ENCODE data around the gene C1orf226.
"Not testable (repeated sequence)": the region's sequence is repeated elsewhere in the genome, so short reads cannot be mapped to it uniquely, and the experiment has no call there.

Gene C1orf226, protein sequence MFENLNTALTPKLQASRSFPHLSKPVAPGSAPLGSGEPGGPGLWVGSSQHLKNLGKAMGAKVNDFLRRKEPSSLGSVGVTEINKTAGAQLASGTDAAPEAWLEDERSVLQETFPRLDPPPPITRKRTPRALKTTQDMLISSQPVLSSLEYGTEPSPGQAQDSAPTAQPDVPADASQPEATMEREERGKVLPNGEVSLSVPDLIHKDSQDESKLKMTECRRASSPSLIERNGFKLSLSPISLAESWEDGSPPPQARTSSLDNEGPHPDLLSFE

DNA sequence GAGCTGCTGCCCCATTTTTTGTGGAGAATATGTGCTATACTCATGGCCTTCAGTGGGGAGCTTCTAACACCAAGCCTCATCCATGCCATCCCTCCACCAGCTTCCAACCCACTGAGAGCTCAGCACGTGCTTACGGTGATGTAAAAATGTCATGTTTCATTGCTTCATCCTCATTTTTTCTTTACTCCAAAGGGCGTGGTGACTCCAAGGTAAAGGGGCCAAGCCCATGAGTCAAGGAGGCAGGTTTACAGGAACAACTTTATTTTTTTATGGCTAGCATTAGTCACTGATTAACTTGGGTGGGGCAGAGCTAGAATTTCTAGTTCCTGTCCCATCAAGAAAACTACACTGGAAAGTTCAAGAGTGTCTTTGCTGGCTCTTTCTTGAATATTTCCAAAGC, at the start of gene C1orf226:
TSS of gene C1orf226 (plus strand) at position 346 of the 400 bp plus-strand sequence. CDS start 174 bp downstream, outside the sequence.
- H3K27me3 Mint-ChIP-seq: no peaks in the 10 kb centered on the region
- ATAC-seq (no peak), DNase-seq (no peak)
- no peaks in the 10 kb centered on the region for H3K4me1 Mint-ChIP-seq
- no peaks in the 10 kb centered on the region for H3K9me3 Mint-ChIP-seq
- H3K27ac Mint-ChIP-seq: no peak within 1 kb of the TSS
- H3K4me3 Mint-ChIP-seq: no peak within 1 kb of the TSS

DNA sequence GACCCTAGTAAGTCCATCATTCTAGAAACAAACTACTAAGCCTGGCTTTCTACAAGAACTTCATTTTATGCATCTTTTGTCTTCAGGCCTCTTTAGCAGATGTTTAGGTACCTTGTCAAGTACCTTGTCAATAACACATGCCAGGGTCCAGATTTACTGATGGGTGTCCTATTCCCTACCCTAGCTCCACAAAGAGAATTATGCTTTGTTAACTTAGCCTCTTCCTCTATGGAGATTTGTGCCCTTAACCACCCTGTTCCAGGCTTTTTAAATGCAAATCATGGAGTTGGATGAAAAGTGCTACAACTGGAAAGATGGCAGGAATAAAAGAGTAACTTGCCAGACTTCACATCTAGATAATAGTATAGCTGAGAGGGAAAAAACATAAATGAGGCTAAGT, 47.5 kb upstream of the C1orf226 start:
- peaks cover 10% of the 10 kb centered on the region for H3K27me3 Mint-ChIP-seq
- no peak overlapping the region for H3K27ac Mint-ChIP-seq
- H3K4me1 Mint-ChIP-seq: no peaks in the 10 kb centered on the region
- no peak overlapping the region for H3K4me3 Mint-ChIP-seq
- DNase-seq: no peak
- no peaks in the 10 kb centered on the region for H3K9me3 Mint-ChIP-seq
- ATAC-seq: no peak

DNA sequence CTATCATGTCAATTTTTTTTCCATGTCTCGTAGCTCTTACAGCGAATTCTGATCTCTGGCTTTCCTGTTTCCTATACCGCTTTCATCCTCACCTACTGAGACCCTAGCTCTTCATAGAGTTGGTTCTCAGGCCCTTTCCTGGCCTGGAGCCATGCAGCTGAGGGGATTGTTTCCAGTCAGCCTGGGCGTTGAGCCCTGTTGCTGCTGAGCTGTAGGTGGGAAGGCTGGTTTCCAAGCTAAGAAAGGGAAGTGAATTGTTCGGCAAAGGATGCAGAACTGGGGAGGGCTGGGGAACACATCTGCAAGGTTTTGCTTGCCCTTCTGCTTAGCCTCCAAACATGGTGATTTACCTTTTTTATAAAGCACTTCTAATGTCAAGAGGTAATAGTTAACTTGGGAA, 46.4 kb upstream of the C1orf226 start:
- ATAC-seq (no peak), DNase-seq (no peak)
- Mint-ChIP-seq H3K27me3 (peaks cover 10% of the 10 kb centered on the region), H3K4me1 (no peaks in the 10 kb centered on the region), H3K4me3 (no peak overlapping the region), H3K9me3 (no peaks in the 10 kb centered on the region), H3K27ac (no peak overlapping the region)

DNA sequence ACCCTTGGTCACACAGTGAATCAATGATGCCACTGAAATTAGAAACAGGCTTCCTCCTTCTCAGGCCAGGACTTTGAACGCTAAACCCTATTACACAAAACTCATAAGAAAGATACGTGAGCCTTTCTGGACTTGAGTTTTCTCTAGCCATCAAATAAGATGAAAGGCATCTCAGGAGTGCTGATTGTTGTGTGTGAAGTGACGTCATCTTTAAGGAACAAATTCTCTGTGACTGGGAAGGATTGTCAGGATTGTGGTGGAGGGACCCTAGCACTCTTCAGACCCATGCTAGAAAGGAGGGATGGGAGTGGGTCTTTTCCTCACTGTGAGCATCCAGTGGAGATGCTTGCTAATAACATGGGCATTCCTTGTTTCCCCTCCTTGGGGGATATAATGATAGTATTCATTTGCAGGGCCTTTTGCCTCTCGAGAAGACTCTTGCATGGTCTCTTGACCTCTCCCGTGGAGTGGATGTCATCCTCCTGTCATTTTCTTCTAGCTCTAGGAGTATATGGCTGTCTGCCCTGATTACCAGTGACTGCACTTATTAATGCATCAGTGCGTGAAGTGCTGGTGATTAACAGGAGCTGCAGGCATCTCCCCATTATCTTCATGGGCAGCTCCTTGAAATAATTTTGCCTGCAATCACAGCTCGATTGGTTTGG, 44.8 kb upstream of the C1orf226 start:
- no peak overlapping the region for H3K27ac Mint-ChIP-seq
- DNase-seq (no peak), ATAC-seq (no peak)
- H3K27me3 Mint-ChIP-seq: peaks cover 10% of the 10 kb centered on the region
- H3K4me3 Mint-ChIP-seq: no peak overlapping the region
- H3K9me3 Mint-ChIP-seq: no peaks in the 10 kb centered on the region
- H3K4me1 Mint-ChIP-seq: no peaks in the 10 kb centered on the region

DNA sequence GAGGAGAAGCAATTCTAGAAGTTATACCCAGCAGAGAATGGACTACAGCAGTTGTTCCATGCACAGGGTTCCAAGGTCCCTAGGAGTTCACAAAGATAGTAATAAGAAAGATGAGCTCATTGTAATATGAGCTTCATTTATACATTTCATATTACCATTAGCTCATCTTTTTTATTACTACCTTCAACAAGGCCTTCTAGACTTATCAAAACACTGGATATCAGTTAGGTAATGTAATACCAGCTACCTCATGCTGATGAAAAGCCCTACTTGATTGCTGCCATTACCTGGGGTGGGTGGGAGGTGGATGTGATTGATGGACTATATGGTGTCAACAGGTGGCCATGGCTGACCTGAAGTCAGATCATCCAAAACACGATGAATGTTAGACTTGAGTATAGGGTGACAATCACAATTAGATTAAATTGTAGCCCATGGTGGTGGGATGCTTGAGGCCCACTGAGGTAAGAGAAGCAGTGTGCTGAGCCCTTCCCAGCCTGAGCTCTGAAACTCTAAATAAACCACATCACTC, 39.0 kb upstream of the C1orf226 start:
- H3K4me3 Mint-ChIP-seq: no peak overlapping the region

DNA sequence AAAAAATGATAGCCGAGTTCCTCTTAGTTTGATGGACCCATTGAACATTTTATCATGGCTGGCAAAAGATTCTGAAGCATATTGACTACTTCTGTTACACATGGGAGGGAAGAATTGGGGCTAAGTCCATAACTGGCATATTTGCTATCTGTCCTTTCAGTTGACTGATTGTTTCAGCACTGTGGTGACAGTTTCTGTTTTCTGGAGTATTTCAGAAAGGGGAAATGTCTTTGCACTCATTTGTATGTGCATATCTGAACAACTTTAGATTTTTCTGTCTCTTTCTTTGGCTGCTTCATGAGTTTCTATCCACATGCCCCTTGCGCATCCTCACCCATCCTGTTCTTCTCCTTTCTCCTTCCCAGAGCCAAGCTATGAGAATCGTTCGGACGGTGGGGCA, 38.1 kb upstream of the C1orf226 start:
- no peak for ATAC-seq
- Mint-ChIP-seq H3K27ac (no peak overlapping the region), H3K27me3 (no peaks in the 10 kb centered on the region), H3K4me1 (no peaks in the 10 kb centered on the region), H3K4me3 (no peak overlapping the region), H3K9me3 (no peaks in the 10 kb centered on the region)
- no peak for DNase-seq

More for the DNA sequence above, 39.0 kb upstream of the C1orf226 start:
- Mint-ChIP-seq H3K27ac (no peak overlapping the region), H3K27me3 (peaks cover 3% of the 10 kb centered on the region), H3K9me3 (no peaks in the 10 kb centered on the region), H3K4me1 (no peaks in the 10 kb centered on the region)
- DNase-seq (no peak), ATAC-seq (no peak)

DNA sequence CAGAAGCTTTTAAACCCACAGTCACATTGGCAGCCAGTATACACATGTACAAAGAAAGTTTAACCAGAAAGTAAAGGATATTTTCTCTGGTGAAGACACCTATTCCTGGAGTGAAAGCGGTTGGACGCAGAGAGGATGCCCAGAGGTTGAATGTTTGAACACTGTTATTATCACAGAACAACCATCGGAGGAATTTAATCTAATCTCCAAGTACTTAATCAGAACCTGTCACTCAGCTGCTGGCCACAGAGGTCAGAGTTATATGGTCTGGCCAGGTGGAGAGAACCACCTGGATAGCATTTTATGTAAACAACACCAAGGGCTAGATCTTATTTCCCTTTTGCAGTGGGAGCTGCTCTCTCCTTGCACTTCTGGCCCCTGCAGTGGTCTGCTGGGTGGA, 34.2 kb upstream of the C1orf226 start:
- Mint-ChIP-seq H3K4me3 (no peak overlapping the region), H3K27me3 (no peaks in the 10 kb centered on the region), H3K4me1 (no peaks in the 10 kb centered on the region), H3K9me3 (no peaks in the 10 kb centered on the region), H3K27ac (no peak overlapping the region)
- no peak for ATAC-seq
- DNase-seq: no peak

DNA sequence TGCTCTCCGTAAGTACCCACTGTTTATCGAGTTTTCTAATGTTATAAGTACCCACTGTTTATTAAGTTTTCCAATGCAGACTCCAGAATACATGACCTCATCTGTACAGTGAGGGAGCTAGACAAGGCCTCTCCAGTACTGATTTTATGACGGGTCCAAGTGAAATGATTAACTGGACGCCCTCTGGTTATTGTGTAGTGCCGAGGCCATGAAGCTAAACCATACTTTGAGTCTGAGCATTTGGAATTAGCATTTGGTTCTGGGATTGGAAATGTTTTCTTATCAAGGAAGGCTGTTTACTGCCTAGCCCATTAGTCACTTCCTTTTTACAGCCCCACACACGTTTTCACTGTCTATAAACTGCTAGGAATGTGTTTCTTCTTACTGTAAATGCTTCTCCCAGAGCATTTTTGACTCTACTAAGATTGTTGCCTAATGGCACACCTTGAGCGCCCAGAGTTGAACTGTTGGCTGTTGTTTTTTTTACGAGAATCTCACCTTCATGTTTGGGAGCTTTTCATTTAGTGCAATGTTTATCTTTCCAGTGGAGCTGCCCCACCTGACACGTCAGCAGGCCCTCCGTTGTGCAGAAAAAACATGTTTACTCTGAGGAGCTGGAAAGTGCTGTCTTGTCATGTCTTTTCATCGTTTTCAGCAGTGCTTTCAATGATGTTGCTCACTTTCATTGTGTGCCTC, 31.7 kb upstream of the C1orf226 start:
- Mint-ChIP-seq H3K27ac (no peak overlapping the region), H3K9me3 (no peaks in the 10 kb centered on the region), H3K27me3 (no peaks in the 10 kb centered on the region), H3K4me1 (no peaks in the 10 kb centered on the region), H3K4me3 (no peak overlapping the region)
- ATAC-seq (no peak), DNase-seq (no peak)

DNA sequence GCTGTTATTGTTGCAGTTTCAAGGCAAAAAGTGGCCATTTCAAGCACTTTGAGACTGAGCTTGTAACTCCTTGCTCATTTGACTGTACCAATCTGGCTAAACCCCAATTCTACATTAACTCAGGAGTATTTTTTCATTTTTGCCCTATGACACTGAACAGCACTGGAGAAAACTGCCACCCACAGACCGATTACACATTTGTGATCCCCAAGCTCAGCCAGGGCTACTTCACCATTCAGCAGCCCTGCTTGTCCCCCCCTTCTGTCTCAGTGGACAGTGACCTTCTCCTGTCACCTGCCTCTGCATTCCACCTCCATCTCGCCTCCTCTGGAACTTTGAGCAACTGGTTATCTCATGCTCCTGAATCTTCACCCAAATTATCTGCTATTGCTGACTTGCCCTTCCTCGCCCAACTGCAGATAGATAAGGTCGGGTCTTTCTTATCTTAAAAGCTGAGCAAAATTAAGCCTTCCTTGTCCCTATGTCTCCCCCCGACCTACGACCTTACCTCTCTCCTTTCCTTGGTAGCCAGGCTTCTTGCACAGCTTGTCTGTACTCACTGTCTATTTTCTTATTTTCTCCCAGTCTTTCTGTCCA, 30.2 kb upstream of the C1orf226 start:
- no peaks in the 10 kb centered on the region for H3K4me1 Mint-ChIP-seq
- ATAC-seq (no peak), DNase-seq (no peak)
- H3K4me3 Mint-ChIP-seq: no peak overlapping the region
- H3K27ac Mint-ChIP-seq: no peak overlapping the region
- no peaks in the 10 kb centered on the region for H3K27me3 Mint-ChIP-seq
- H3K9me3 Mint-ChIP-seq: no peaks in the 10 kb centered on the region

DNA sequence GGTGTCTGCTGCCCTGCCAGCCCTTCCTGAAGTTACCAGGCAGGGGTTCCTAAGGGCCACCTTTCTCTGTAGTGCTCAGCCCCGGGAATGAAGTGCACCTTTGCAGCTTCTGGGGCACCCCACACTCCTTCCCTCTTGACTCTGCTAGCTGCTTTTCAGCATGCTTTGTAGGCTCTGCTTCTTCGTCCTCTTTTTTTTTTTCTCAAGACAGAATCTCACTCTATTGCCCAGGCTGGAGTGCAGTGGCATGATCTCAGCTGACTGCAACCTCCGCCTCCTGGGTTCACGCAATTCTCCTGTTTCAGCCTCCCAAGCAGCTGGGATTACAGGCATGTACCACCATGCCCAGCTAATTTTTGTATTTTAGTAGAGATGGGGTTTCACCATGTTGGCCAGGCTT, 29.7 kb upstream of the C1orf226 start:
- ATAC-seq, H3K27me3 Mint-ChIP-seq, H3K27ac Mint-ChIP-seq, DNase-seq, H3K9me3 Mint-ChIP-seq, H3K4me1 Mint-ChIP-seq, H3K4me3 Mint-ChIP-seq: not testable (repeated sequence)

DNA sequence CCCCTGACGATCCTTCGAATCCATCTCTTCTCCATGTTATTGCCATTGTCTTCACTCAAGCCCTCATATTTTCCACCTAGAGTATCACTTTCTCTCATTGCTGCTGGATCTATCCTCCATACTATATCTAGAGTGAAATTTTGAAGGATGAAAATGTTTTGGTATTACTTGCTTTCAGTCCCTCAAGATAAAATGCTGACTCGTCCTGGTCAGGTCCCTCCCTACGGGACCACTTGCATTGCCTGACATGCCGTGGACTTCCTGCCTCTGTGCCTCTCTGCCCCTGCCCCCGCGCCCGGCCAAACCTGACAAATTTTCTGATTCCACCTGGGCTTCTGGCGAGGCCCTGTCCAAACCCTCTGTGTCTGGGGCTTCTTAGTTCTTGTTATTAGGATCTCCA, 28.4 kb upstream of the C1orf226 start:
- DNase-seq (no peak), ATAC-seq (no peak)
- Mint-ChIP-seq H3K27ac (no peak overlapping the region), H3K27me3 (peaks cover 15% of the 10 kb centered on the region), H3K4me3 (no peak overlapping the region), H3K4me1 (no peaks in the 10 kb centered on the region), H3K9me3 (no peaks in the 10 kb centered on the region)

DNA sequence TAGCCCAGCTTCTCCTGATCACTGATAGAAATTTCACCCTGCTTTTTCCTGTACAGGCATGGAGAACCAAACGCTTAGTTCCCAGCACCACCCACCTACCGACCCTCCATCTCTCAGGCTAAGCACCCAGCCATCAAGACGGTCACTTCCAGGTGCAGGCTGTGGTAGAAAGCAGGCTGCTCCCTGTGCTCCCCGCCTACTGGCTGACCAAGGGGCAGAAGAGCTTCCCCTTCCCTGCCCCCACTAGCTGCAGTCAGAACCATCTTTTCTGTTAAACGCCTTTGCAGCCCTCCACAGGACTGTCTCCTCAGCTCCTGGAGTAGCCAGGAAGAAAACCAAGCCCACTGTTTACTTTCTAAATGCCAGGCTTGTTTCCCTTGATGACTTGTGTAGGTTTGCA, 27.8 kb upstream of the C1orf226 start:
- no peak overlapping the region for H3K27ac Mint-ChIP-seq
- H3K27me3 Mint-ChIP-seq: peaks cover 15% of the 10 kb centered on the region
- ATAC-seq (no peak), DNase-seq (no peak)
- H3K4me3 Mint-ChIP-seq: no peak overlapping the region
- H3K4me1 Mint-ChIP-seq: no peaks in the 10 kb centered on the region
- H3K9me3 Mint-ChIP-seq: no peaks in the 10 kb centered on the region

DNA sequence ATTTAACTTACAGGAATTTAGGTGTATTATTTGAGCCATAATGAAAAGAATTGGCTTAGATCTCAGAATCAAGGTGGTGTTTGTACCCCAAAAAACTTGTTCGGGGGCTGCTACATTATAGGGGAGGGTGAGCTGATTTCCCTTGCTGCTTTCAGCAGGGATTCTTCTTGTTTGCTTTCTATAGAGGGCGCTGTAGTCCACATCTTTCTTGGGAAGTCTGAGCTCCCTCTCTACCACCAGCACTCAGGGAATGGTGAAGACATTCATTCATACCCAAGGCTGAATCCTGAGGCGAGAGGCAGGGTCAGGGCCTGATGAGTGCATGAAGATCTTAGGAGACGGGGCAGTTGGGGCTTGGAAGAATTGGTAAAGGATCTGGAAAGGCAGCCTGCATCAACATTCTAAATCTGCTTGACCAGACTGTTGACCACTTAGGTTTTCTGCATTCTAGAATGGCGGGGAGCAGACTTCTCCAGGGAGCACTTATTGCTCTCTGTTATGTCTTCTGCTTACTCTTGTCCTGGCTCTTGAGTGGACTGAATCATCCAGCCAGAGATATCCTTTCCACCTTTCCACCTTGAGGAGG, 23.8 kb upstream of the C1orf226 start:
- Mint-ChIP-seq H3K4me3 (no peak overlapping the region), H3K9me3 (no peaks in the 10 kb centered on the region), H3K27me3 (peaks cover 15% of the 10 kb centered on the region), H3K27ac (no peak overlapping the region), H3K4me1 (no peaks in the 10 kb centered on the region)
- no peak for DNase-seq
- no peak for ATAC-seq

DNA sequence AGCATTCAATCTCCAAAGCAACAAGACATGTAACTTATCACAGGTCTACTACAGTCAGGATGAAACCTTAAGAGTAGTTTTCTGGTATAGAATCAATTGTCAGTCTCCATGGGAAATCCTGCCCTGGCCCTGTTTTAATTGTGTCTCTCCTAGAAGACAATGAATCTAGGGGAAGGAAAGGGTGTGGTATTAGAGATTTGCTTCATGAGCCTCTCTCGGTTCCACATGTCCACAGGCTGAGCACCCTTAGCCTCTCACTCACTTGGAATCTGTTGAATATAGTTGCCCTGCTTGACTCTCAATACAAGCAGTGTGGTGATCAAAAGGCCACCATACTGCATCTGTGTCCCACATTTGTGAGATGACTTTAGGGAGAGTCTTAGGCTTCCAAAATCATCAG, 22.6 kb upstream of the C1orf226 start:
- ATAC-seq: no peak
- H3K9me3 Mint-ChIP-seq: no peaks in the 10 kb centered on the region
- DNase-seq: no peak
- H3K27ac Mint-ChIP-seq: no peak overlapping the region
- no peak overlapping the region for H3K4me3 Mint-ChIP-seq
- no peaks in the 10 kb centered on the region for H3K4me1 Mint-ChIP-seq
- peaks cover 23% of the 10 kb centered on the region for H3K27me3 Mint-ChIP-seq

DNA sequence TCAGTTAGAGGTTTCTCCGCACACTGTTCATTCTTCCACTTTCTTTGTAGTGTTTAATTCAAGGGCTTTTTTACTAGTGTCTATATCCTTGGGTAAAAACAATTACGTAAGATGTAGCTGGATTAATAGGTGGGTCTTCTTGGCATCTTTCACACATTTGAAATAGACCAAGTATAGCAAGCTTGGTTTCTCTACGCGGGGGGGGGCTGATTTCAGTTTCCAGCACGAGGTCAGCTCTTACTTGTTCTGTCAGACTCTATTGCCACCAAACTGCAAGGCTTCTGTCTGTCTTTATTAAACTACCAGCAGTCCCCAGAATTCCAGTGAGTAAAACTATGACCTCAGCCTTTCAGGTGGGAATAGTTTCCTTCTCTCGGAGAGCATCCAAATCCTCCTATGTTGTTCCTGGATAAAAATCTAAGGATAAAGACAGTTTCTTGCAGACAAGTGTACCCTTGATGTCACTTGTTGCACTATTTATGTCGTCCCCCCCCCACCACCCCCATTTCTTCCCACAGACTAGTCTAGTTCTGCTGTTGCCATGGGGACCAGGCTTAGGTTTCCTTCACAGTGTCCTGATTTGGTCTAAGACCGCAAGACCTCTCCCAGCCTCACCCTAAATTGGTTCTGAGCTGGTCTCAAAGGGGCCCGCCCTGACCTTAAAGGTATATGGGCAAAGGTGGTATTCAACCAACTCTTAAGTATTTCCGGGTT, 21.8 kb upstream of the C1orf226 start:
- Mint-ChIP-seq H3K9me3 (no peaks in the 10 kb centered on the region), H3K4me3 (no peak overlapping the region), H3K27ac (no peak overlapping the region), H3K4me1 (no peaks in the 10 kb centered on the region), H3K27me3 (peaks cover 29% of the 10 kb centered on the region)
- DNase-seq: no peak
- no peak for ATAC-seq

All from stimulated activated naive CD8-positive, alpha-beta T cell treated with anti-CD3 and anti-CD28 coated beads, Interleukin-15, amount 100 ng/mL, for 72 hours (primary cell).